SK-N-SH (cell line): Measurements from ENCODE around the gene RICTOR.

Source experiments
- EZH2phosphoT487 ChIP-seq: fragments of 200-600 bp; sonication (generic); IDR thresholded peaks from 2 replicates; pipeline ENCODE4 v1.6.1; 2017; ENCODE audit warnings: low read depth, mixed run types, mild to moderate bottlenecking, antibody characterized with exemption, moderate library complexity, borderline replicate concordance
- JUND ChIP-seq: IDR thresholded peaks from 2 replicates; pipeline ENCODE4 v1.4.0; 2012
- RAD21 ChIP-seq: IDR thresholded peaks from 2 replicates; pipeline ENCODE4 v1.6.1; 2012; ENCODE audit warnings: mild to moderate bottlenecking, low read length
- YY1 ChIP-seq: IDR thresholded peaks from 2 replicates; pipeline ENCODE4 v1.4.0; 2012; ENCODE audit warnings: low read depth, mild to moderate bottlenecking
- TF ChIP-seq, protein P1 (sequence below): fragments of 200-600 bp; sonication (generic); IDR thresholded peaks from 2 replicates; pipeline ENCODE4 v1.6.1; 2017; ENCODE audit warnings: antibody characterized with exemption, mild to moderate bottlenecking, moderate library complexity

GRCh38 chr5:38891563-38891962 lies 182.6 kb downstream of the RICTOR start:
- TF ChIP-seq, protein P1, sequence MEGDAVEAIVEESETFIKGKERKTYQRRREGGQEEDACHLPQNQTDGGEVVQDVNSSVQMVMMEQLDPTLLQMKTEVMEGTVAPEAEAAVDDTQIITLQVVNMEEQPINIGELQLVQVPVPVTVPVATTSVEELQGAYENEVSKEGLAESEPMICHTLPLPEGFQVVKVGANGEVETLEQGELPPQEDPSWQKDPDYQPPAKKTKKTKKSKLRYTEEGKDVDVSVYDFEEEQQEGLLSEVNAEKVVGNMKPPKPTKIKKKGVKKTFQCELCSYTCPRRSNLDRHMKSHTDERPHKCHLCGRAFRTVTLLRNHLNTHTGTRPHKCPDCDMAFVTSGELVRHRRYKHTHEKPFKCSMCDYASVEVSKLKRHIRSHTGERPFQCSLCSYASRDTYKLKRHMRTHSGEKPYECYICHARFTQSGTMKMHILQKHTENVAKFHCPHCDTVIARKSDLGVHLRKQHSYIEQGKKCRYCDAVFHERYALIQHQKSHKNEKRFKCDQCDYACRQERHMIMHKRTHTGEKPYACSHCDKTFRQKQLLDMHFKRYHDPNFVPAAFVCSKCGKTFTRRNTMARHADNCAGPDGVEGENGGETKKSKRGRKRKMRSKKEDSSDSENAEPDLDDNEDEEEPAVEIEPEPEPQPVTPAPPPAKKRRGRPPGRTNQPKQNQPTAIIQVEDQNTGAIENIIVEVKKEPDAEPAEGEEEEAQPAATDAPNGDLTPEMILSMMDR = no peak
- TF ChIP-seq RAD21 = no peak
- no peak for TF ChIP-seq EZH2phosphoT487
- no peak for TF ChIP-seq YY1
- TF ChIP-seq JUND = no peak
